ENCODE data around the gene FNDC3B. TPM values are rescaled to one million over a fixed set of nuclear protein-coding genes. Genes with fewer than 3 reads are reported as not detected.

Gene FNDC3B
- total and polyA plus RNA-seq, 2 of the 8 experiments (the other 6 are each of a cell fraction or from before 2014, with no cell fraction given), result 14.1 to 44.4 TPM

DNA sequence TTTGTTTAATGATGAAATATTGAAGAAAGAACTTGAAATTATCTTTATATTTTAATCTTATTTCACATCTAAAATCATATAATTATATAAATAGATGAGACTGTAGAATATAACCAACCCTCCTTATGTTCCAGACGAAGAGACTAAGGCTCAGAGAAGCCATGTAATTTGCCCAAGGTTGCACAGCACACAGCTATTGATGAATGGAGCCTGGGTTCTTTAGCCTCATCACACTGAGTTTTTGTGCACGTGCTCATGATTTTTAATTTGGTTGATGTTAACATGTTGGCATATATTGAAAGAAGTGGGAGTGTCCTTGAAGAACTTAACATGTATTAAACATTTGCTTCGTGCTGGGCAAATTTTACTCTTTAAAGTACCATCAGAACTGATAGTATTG, 151.6 kb downstream of the FNDC3B start:
- no peak overlapping the region for H2BK15ac ChIP-seq (ENCODE audit: low read length)
- H2AFZ ChIP-seq (ENCODE audit: low read length), result no peak overlapping the region
- WGBS, 2 experiments (ENCODE audit: extremely low coverage in 1 of 2, insufficient coverage in 1 of 2, insufficient read length in 1 of 2, insufficient replicate concordance in 2 of 2, low coverage in 1 of 2, low lambda C conversion rate in 2 of 2, missing lambda C conversion rate in 1 of 2), result 94% methylated on average over 3 of the region's 3 CpGs; no CpG with 5 or more reads in 1 of the 2 experiments
- no peaks in the 10 kb centered on the region for H3K9me3 ChIP-seq (ENCODE audit: insufficient read depth in 2 of 2, low read depth in 1 of 2, low read length in 1 of 2)
- H3K27me3 ChIP-seq (replicated peaks in 1 of 4; ENCODE audit: control insufficient read depth in 3 of 4, extremely low read depth in 1 of 4, insufficient read depth in 3 of 4, low read length in 3 of 4), result no peaks in the 10 kb centered on the region
- H3K79me2 ChIP-seq (ENCODE audit: control insufficient read depth in 1 of 2, insufficient read depth in 2 of 2, low read length in 2 of 2), result peaks cover 3 to 48% of the 10 kb centered on the region in 2 experiments; a peak in 3 of 4 replicates
- H3K79me1 ChIP-seq (ENCODE audit: low read depth, low read length), result 0 out of 2 replicates have a peak, but pooled peaks cover 2% of the 10 kb centered on the region
- no peak overlapping the region for H4K91ac ChIP-seq (replicated peaks; ENCODE audit: insufficient read length, low read length)
- ChIA-PET POLR2A (ENCODE audit: partially characterized antibody) (interaction anchor here (0.6 kb wide), 1 partner anchor 129 kb away, joined by 5 read pairs; no protein-coding TSS in a partner anchor), CTCF (ENCODE audit: partially characterized antibody) (no interaction called here)
- no peak overlapping the region for H2BK12ac ChIP-seq (ENCODE audit: low read depth, low read length)
- TF ChIP-seq NANOG (IDR thresholded peaks at IDR 0.05; ENCODE audit: insufficient read depth, low read depth, low read length, poor library complexity, severe bottlenecking), result no peak
- no peak for TF ChIP-seq CBX8 (IDR thresholded peaks at IDR 0.05; ENCODE audit: borderline replicate concordance, low read depth, low read length)
- TF ChIP-seq CREB1 (IDR thresholded peaks at IDR 0.05), result no peak
- no peak for TF ChIP-seq TEAD4 (IDR thresholded peaks at IDR 0.05; ENCODE audit: low read depth, low read length)
- TF ChIP-seq GTF2F1 (IDR thresholded peaks at IDR 0.05; ENCODE audit: borderline replicate concordance, low read depth, low read length), result no peak
- no peak for TF ChIP-seq EGR1 (IDR thresholded peaks at IDR 0.05; ENCODE audit: borderline replicate concordance, low read depth, low read length)
- TF ChIP-seq POU5F1 (IDR thresholded peaks at IDR 0.05; ENCODE audit: low read depth, low read length), result no peak
- no peak for TF ChIP-seq MAFK (IDR thresholded peaks at IDR 0.05; ENCODE audit: low read depth, low read length)
- TF ChIP-seq NRF1 (IDR thresholded peaks at IDR 0.05; ENCODE audit: low read depth, low read length), result no peak
- no peak for TF ChIP-seq JUN (IDR thresholded peaks at IDR 0.05; ENCODE audit: low read depth, low read length)
- TF ChIP-seq RFX5 (IDR thresholded peaks at IDR 0.05; ENCODE audit: borderline replicate concordance, low read depth, low read length), result no peak
- TF ChIP-seq, protein P1, sequence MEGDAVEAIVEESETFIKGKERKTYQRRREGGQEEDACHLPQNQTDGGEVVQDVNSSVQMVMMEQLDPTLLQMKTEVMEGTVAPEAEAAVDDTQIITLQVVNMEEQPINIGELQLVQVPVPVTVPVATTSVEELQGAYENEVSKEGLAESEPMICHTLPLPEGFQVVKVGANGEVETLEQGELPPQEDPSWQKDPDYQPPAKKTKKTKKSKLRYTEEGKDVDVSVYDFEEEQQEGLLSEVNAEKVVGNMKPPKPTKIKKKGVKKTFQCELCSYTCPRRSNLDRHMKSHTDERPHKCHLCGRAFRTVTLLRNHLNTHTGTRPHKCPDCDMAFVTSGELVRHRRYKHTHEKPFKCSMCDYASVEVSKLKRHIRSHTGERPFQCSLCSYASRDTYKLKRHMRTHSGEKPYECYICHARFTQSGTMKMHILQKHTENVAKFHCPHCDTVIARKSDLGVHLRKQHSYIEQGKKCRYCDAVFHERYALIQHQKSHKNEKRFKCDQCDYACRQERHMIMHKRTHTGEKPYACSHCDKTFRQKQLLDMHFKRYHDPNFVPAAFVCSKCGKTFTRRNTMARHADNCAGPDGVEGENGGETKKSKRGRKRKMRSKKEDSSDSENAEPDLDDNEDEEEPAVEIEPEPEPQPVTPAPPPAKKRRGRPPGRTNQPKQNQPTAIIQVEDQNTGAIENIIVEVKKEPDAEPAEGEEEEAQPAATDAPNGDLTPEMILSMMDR (IDR thresholded peaks at IDR 0.05; ENCODE audit: control extremely low read depth in 1 of 3, insufficient read depth in 1 of 3, low read depth in 1 of 3, low read length in 3 of 3), result no peak
- no peak for TF ChIP-seq TCF12 (IDR thresholded peaks at IDR 0.05; ENCODE audit: low read depth, low read length)
- DNase-seq (ENCODE audit: low read depth in 1 of 2, low spot score in 2 of 2) (no peak), FAIRE-seq (no peak)
- no peak overlapping the region for H3K4me2 ChIP-seq (ENCODE audit: insufficient read depth in 1 of 2, low read depth in 2 of 2, low read length in 2 of 2)
- no peak overlapping the region for H3K23ac ChIP-seq (ENCODE audit: insufficient read length)
- no peak overlapping the region for H2BK20ac ChIP-seq (ENCODE audit: low read length)
- H3K36me3 ChIP-seq (ENCODE audit: control insufficient read depth in 2 of 4, insufficient read depth in 4 of 4, low read length in 3 of 4), result no peaks in the 10 kb centered on the region
- no peak overlapping the region for H3K14ac ChIP-seq (ENCODE audit: insufficient read length)
- no peak overlapping the region for H3K9ac ChIP-seq (replicated peaks in 1 of 4; ENCODE audit: extremely low read depth in 1 of 4, low read depth in 3 of 4, low read length in 3 of 4)
- H3K4me1 ChIP-seq (replicated peaks in 1 of 4; ENCODE audit: control insufficient read depth in 3 of 4, insufficient read depth in 4 of 4, low read length in 3 of 4), result peaks cover 0 to 5% (median 0%) of the 10 kb centered on the region in 4 experiments; a peak in 2 of 7 replicates
- H3K4ac ChIP-seq (replicated peaks; ENCODE audit: insufficient read length, low read depth, low read length), result no peak overlapping the region
- no peak overlapping the region for H4K5ac ChIP-seq (ENCODE audit: insufficient read length, low read depth, low read length)
- no peaks in the 10 kb centered on the region for H3K23me2 ChIP-seq (ENCODE audit: low read depth, low read length)
- no peak overlapping the region for H3K56ac ChIP-seq (replicated peaks; ENCODE audit: insufficient read length, low read depth, low read length)
- H4K20me1 ChIP-seq (replicated peaks in 1 of 2; ENCODE audit: control insufficient read depth in 1 of 2, insufficient read depth in 2 of 2, low read length in 2 of 2), result peaks cover 0 to 2% of the 10 kb centered on the region in 2 experiments
- H2AK5ac ChIP-seq (ENCODE audit: low read depth, low read length), result no peak overlapping the region
- no peak overlapping the region for H4K8ac ChIP-seq (ENCODE audit: extremely low read depth, insufficient read depth, low read length)
- no peak overlapping the region for H2BK5ac ChIP-seq (ENCODE audit: low read depth, low read length)
- no peak overlapping the region for H3K27ac ChIP-seq (ENCODE audit: low read depth, low read length)
- no peak overlapping the region for H2BK120ac ChIP-seq (replicated peaks; ENCODE audit: low read depth, low read length)
- H3K4me3 ChIP-seq (ENCODE audit: extremely low read depth in 1 of 4, insufficient read depth in 2 of 4, low read depth in 3 of 4, low read length in 4 of 4), result no peak overlapping the region
- no peak overlapping the region for H3K18ac ChIP-seq (ENCODE audit: extremely low read depth, low read length)
